NCI-H2081 (cell line): Measurements from ENCODE around the gene DCHS2.

ENCODE experiments used
- DNase-seq, 2 experiments: peaks; one replicate each; lab custom pipeline; 2025; lab: John Stamatoyannopoulos, UW

DCHS2 gene

GRCh38 chr4:154490583-154491340, 837 bp downstream of the DCHS2 start:
- DNase-seq, result peak in 1 of 2 experiments; percentile 25

GRCh38 chr4:154490234-154490582, 1.4 kb downstream of the DCHS2 start:
- no peak for DNase-seq

- DNase-seq, result no peak
These were observed 1.9 kb downstream of the DCHS2 start for GRCh38 chr4:154489558-154490233.

GRCh38 chr4:154487145-154487544, 4.5 kb downstream of the DCHS2 start:
- no peak for DNase-seq

GRCh38 chr4:154485127-154485773, 6.3 kb downstream of the DCHS2 start:
- no peak for DNase-seq

GRCh38 chr4:154478547-154478946, 13.1 kb downstream of the DCHS2 start:
- no peak for DNase-seq

GRCh38 chr4:154478128-154478527, 13.5 kb downstream of the DCHS2 start:
- DNase-seq, result no peak

- DNase-seq, result no peak
These were observed 15.4 kb downstream of the DCHS2 start for GRCh38 chr4:154476232-154476631.

GRCh38 chr4:154475820-154476219, 15.8 kb downstream of the DCHS2 start:
- DNase-seq, result no peak

- no peak for DNase-seq
These were observed 18.1 kb downstream of the DCHS2 start for GRCh38 chr4:154473497-154473896.

- no peak for DNase-seq
These were observed 18.7 kb downstream of the DCHS2 start for GRCh38 chr4:154472858-154473257.

GRCh38 chr4:154471526-154472331, 19.9 kb downstream of the DCHS2 start:
- peak; percentile 7 to 54 for DNase-seq

- no peak for DNase-seq
These were observed 20.6 kb downstream of the DCHS2 start for GRCh38 chr4:154471032-154471431.

GRCh38 chr4:154467886-154468285, 23.7 kb downstream of the DCHS2 start:
- no peak for DNase-seq

GRCh38 chr4:154466336-154466735, 25.3 kb downstream of the DCHS2 start:
- no peak for DNase-seq

GRCh38 chr4:154465085-154465484, 26.5 kb downstream of the DCHS2 start:
- DNase-seq, result no peak

GRCh38 chr4:154464654-154465053, 26.9 kb downstream of the DCHS2 start:
- no peak for DNase-seq

- no peak for DNase-seq
These were observed 29.4 kb downstream of the DCHS2 start for GRCh38 chr4:154462081-154462810.

- peak; percentile 30 to 58 for DNase-seq
These were observed 34.1 kb downstream of the DCHS2 start for GRCh38 chr4:154457471-154457870.

GRCh38 chr4:154456889-154457288, 34.7 kb downstream of the DCHS2 start:
- no peak for DNase-seq

GRCh38 chr4:154456240-154456639, 35.4 kb downstream of the DCHS2 start:
- no peak for DNase-seq

- no peak for DNase-seq
These were observed 36.5 kb downstream of the DCHS2 start for GRCh38 chr4:154455111-154455510.
